SH-SY5Y (cell line): Measurements from ENCODE around the gene OVCH2.

Experiments
- GATA2 ChIP-seq: IDR thresholded peaks from 2 replicates; pipeline ENCODE4 v1.6.1; 2011; ENCODE audit warnings: mild to moderate bottlenecking, low read depth, low read length
- GATA3 ChIP-seq: IDR thresholded peaks from 2 replicates; pipeline ENCODE4 v1.6.1; 2011; ENCODE audit warnings: low read depth, mild to moderate bottlenecking, low read length, moderate library complexity

DNA sequence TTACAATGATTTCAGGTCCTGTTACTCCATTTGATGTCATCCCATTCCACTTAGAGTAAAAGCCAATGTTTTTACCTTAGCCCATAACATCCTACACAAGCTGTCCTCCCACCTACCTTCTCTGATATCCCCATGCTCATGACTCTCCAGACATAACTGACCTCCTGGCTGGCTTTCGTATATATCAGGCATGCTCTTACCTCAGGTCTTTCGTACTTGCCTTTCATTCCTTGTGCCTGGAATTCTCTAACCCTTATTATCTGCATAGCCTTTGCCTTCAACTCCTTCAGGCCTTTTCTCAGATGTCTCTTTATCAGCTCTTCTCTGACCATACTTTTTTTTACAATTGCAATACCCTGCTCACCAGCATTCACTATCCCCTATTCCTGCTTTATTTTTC is 22.7 kb downstream of the OVCH2 start:
- TF ChIP-seq GATA3 = no peak
- TF ChIP-seq GATA2 = no peak
